ENCODE data around the gene GSX2. TPM values are rescaled to one million over a fixed set of nuclear protein-coding genes. Genes with fewer than 3 reads are reported as not detected.

GSX2 gene
- total and polyA plus RNA-seq, 2 of the 13 experiments (the other 11 are each of a cell fraction or from before 2014, with no cell fraction given) = not detected

DNA sequence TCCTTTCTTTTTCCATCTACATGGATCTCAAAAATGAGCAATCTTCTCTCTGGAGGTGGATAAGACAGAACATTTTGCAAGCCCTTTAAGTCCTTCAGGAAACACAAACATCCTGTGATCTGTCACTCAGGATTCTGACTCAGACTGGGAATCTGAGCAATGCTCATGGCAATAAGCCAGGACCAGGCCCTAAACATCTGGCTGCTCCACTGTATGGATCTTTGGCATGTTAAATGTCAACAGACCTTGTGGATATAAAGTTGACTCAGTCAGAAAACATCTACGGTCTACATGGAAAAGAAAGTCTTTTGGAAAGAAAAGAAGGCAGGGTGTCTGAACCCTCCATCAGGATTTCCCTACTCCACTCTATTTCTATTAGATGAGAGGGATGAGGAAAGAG is 17.8 kb upstream of the GSX2 start (continued):
- TF ChIP-seq, protein P1, sequence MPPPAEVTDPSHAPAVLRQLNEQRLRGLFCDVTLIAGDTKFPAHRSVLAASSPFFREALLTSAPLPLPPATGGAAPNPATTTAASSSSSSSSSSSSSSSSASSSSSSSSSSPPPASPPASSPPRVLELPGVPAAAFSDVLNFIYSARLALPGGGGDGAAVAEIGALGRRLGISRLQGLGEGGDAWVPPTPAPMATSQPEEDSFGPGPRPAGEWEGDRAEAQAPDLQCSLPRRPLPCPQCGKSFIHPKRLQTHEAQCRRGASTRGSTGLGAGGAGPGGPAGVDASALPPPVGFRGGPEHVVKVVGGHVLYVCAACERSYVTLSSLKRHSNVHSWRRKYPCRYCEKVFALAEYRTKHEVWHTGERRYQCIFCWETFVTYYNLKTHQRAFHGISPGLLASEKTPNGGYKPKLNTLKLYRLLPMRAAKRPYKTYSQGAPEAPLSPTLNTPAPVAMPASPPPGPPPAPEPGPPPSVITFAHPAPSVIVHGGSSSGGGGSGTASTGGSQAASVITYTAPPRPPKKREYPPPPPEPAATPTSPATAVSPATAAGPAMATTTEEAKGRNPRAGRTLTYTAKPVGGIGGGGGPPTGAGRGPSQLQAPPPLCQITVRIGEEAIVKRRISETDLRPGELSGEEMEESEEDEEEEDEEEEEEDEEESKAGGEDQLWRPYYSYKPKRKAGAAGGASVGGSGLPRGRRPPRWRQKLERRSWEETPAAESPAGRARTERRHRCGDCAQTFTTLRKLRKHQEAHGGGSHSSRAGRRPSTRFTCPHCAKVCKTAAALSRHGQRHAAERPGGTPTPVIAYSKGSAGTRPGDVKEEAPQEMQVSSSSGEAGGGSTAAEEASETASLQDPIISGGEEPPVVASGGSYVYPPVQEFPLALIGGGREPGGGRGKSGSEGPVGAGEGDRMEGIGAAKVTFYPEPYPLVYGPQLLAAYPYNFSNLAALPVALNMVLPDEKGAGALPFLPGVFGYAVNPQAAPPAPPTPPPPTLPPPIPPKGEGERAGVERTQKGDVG (CRISPR knock-in tag; IDR thresholded peaks at IDR 0.05; ENCODE audit: borderline replicate concordance) = no peak
- TF ChIP-seq MED8 (CRISPR knock-in tag; IDR thresholded peaks at IDR 0.05; ENCODE audit: insufficient replicate concordance) (no peak), GTF3A (CRISPR knock-in tag; conservative IDR thresholded peaks at IDR 0.05) (no peak), SMC3 (IDR thresholded peaks at IDR 0.05; ENCODE audit: low read length) (peak; percentile 22; the same call in 1 of the 2 replicates), ONECUT2 (CRISPR knock-in tag; IDR thresholded peaks at IDR 0.05) (no peak), ZNF30 (CRISPR knock-in tag; IDR thresholded peaks at IDR 0.05) (no peak), ZNF430 (CRISPR knock-in tag; IDR thresholded peaks at IDR 0.05) (no peak), TOPORS (CRISPR knock-in tag; IDR thresholded peaks at IDR 0.05) (no peak), GATAD1 (CRISPR knock-in tag; IDR thresholded peaks at IDR 0.05) (no peak), RXRB (CRISPR knock-in tag; IDR thresholded peaks at IDR 0.05; ENCODE audit: borderline replicate concordance) (peak; percentile 80)
- TF ChIP-seq, protein P2, sequence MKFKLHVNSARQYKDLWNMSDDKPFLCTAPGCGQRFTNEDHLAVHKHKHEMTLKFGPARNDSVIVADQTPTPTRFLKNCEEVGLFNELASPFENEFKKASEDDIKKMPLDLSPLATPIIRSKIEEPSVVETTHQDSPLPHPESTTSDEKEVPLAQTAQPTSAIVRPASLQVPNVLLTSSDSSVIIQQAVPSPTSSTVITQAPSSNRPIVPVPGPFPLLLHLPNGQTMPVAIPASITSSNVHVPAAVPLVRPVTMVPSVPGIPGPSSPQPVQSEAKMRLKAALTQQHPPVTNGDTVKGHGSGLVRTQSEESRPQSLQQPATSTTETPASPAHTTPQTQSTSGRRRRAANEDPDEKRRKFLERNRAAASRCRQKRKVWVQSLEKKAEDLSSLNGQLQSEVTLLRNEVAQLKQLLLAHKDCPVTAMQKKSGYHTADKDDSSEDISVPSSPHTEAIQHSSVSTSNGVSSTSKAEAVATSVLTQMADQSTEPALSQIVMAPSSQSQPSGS (CRISPR knock-in tag; IDR thresholded peaks at IDR 0.05) = peak; percentile 30; the same call in 1 of the 2 replicates
- TF ChIP-seq, protein P3, sequence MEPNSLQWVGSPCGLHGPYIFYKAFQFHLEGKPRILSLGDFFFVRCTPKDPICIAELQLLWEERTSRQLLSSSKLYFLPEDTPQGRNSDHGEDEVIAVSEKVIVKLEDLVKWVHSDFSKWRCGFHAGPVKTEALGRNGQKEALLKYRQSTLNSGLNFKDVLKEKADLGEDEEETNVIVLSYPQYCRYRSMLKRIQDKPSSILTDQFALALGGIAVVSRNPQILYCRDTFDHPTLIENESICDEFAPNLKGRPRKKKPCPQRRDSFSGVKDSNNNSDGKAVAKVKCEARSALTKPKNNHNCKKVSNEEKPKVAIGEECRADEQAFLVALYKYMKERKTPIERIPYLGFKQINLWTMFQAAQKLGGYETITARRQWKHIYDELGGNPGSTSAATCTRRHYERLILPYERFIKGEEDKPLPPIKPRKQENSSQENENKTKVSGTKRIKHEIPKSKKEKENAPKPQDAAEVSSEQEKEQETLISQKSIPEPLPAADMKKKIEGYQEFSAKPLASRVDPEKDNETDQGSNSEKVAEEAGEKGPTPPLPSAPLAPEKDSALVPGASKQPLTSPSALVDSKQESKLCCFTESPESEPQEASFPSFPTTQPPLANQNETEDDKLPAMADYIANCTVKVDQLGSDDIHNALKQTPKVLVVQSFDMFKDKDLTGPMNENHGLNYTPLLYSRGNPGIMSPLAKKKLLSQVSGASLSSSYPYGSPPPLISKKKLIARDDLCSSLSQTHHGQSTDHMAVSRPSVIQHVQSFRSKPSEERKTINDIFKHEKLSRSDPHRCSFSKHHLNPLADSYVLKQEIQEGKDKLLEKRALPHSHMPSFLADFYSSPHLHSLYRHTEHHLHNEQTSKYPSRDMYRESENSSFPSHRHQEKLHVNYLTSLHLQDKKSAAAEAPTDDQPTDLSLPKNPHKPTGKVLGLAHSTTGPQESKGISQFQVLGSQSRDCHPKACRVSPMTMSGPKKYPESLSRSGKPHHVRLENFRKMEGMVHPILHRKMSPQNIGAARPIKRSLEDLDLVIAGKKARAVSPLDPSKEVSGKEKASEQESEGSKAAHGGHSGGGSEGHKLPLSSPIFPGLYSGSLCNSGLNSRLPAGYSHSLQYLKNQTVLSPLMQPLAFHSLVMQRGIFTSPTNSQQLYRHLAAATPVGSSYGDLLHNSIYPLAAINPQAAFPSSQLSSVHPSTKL (CRISPR knock-in tag; IDR thresholded peaks at IDR 0.05) = peak; percentile 97
- TF ChIP-seq, protein P4, sequence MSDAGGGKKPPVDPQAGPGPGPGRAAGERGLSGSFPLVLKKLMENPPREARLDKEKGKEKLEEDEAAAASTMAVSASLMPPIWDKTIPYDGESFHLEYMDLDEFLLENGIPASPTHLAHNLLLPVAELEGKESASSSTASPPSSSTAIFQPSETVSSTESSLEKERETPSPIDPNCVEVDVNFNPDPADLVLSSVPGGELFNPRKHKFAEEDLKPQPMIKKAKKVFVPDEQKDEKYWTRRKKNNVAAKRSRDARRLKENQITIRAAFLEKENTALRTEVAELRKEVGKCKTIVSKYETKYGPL (CRISPR knock-in tag; IDR thresholded peaks at IDR 0.05) = no peak
- TF ChIP-seq, protein P5, sequence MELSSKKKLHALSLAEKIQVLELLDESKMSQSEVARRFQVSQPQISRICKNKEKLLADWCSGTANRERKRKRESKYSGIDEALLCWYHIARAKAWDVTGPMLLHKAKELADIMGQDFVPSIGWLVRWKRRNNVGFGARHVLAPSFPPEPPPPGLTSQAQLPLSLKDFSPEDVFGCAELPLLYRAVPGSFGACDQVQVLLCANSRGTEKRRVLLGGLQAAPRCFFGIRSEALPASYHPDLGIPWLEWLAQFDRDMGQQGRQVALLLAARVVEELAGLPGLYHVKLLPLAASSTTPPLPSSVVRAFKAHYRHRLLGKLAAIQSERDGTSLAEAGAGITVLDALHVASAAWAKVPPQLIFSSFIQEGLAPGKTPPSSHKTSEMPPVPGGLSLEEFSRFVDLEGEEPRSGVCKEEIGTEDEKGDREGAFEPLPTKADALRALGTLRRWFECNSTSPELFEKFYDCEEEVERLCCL (CRISPR knock-in tag; IDR thresholded peaks at IDR 0.05; ENCODE audit: borderline replicate concordance) = no peak
- TF ChIP-seq, protein P6, sequence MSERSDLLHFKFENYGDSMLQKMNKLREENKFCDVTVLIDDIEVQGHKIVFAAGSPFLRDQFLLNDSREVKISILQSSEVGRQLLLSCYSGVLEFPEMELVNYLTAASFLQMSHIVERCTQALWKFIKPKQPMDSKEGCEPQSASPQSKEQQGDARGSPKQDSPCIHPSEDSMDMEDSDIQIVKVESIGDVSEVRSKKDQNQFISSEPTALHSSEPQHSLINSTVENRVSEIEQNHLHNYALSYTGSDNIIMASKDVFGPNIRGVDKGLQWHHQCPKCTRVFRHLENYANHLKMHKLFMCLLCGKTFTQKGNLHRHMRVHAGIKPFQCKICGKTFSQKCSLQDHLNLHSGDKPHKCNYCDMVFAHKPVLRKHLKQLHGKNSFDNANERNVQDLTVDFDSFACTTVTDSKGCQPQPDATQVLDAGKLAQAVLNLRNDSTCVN (CRISPR knock-in tag; IDR thresholded peaks at IDR 0.05; ENCODE audit: borderline replicate concordance) = no peak
- TF ChIP-seq, protein P7, sequence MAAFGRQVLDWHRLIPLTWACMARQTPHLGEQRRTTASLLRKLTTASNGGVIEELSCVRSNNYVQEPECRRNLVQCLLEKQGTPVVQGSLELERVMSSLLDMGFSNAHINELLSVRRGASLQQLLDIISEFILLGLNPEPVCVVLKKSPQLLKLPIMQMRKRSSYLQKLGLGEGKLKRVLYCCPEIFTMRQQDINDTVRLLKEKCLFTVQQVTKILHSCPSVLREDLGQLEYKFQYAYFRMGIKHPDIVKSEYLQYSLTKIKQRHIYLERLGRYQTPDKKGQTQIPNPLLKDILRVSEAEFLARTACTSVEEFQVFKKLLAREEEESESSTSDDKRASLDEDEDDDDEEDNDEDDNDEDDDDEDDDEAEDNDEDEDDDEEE (CRISPR knock-in tag; IDR thresholded peaks at IDR 0.05) = no peak

Data from HepG2 (cell line).